Stimulated activated CD8-positive, alpha-beta memory T cell treated with anti-CD3 and anti-CD28 coated beads, Interleukin-12 subunit alpha, Interleukin-12 subunit beta, amount 100 ng/mL, for 1 hour (primary cell): ENCODE data around the gene ELOVL1.
A peak's percentile ranks its signal among the peaks of the same experiment; 100 is the strongest.
"Not testable (repeated sequence)": the region's sequence is repeated elsewhere in the genome, so short reads cannot be mapped to it uniquely, and the experiment has no call there.

Source experiments
- DNase-seq: peaks from one replicate; pipeline ENCODE4 v3.0.0-alpha.2; 2020; ENCODE audit warnings: low read depth

The ELOVL1 gene

DNA sequence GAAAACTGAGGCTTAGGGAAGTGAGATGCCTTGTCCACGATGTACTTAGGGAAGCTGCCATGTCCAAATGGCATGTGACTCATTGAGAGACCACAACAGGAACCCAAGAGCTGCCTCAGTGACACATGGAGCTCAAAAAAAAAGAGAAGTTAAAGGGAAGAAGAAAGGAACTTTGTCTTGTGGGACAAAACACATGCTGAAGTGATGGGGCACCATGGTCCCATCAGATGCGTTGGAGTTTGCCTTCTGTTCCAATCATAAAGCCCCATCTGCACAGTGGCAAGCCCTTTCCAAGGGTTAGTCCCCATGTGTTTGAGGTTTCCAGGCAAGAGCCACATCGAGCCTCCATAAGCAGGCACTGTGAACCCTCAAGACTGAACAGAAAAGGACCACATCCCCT lies 13.8 kb upstream of the ELOVL1 start:
- no peak for DNase-seq

DNA sequence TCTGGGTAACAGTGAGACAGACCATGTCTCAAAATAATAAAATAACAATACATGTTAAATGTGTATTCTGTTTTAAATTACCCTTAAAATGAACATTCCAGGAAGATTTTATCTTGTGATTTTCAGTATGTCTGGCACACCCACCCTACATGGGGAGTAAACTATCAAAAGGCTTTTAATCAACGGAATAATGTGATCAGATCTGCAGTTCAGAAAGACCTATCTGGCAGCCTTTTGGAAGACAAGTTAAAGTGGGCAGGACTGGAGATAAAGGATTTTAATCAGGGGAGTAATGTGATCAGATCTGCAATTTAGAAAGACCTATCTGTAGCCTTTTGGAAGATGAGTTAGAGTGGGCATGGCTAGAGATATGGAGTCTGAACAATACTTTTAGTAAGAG lies 11.7 kb upstream of the ELOVL1 start:
- DNase-seq = no peak

DNA sequence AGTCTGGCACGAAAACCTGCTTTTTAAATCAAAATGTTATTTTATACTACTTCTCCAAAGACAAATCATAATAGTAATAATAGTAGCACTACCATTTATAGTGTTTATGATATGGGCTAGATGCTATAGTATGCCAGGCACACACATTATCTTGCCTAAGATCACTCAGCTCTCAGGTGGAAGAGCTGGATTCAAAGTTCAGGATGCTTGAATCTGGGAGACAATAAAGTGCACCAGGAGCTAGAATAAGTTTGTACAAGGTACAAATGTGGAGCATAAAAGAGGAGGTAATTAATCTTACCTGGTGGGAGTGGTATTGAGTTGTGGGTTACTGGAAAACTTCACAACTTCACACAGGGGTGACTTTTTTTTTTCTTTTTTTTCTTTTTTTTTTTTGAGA lies 10.0 kb upstream of the ELOVL1 start:
- DNase-seq = no peak

DNA sequence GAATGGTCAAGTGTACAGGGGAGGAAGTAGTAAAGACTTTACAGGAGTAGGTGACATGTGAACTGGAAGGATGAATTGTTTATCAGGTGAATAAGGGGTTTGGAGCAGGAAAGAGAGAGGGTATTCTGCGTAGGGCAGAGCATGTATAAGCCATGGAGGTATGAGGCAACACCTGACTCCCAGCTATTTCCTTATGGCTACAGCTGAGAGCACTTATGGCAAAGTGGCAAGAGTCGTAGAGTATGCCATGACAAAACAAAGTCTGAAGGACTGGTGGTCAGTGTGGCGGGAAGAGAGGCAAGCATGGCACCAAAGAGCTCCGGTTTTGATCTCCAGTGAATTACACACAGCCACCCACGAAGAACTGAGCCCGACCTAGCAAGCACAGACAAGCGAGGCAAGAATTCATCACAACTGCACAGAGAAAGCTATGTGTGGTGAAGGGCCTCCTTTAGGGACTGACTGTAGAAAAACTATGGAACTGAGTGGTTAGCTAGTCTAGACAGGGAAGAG lies 9.0 kb upstream of the ELOVL1 start:
- DNase-seq = no peak

DNA sequence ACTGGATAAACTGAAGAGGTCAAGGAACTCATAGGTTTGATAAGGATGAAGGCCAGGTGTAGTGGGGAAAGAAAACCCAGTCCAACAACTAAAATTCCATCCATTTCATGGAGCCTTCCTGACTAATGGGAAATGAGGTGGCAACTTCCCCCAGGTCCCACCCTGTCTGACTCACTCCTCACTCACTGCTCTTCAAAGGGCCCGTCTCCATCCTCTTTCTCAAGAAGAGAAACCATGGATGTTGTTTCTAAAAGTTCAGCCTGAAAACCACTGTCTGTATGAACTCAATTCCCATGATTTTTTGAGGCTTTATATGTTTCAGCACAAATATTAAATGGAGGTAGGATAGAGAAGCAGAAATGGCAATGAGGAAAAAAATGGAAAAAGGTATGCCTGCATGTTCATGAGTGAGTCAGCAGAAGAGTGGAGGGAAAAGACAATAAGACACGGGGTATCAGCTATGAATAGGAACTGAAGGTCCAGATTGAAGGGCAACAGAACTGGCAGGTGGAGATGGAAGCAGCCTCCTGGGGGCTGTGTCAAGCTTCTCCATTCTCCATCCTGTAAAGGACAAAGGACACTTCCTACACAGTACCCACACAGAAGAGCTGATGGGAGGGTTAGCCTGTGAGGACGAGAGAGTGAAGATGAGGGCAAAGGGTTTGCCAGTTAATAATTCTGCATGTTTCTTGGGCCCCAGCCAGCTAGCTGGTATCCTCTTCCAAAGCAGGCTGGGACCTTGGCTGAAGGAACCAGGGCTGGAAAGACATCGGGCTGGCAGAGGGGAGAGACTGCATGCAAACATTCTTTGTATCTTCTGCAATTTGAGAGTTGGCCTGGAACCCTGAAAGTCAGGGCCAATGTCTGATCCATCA lies 5.5 kb upstream of the ELOVL1 start:
- no peak for DNase-seq

DNA sequence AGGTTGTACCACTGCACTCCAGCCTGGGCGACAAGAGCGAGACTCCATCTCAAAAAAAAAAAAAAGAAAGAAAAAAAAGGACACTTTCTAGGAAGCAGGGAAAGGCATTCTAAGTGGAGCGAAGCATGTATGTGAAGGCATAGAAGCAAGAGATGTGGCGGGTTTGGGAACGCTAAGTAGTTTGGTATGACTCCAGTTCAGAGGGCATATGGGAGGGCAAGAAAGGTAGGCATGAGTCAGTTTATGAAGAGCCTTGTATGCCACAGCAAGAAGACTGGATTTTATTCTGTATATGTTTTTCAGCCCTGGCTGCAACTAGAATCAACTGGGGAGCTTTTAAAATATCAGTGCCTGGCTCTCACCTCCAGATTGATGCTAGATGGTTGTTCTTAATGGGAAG lies 4.4 kb upstream of the ELOVL1 start:
- no peak for DNase-seq

DNA sequence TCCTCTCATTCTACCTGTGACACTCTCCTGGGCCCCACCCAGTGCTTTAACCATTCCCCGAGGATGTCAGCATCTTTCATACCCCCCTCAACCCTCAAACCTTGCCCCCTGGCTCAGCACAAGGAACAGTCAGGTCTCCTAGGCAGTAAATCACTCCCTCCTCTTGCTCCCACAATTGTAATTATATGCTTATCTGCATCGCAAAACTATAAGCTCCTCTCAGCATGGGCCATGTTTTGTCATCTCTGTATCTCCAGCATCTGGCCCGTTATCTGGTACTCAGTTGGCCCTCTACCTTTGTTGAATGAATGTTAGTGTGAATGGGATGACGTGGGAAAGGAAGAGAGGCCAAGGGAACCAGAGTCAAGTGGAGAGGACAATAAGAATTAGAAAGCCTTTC lies 2.8 kb upstream of the ELOVL1 start:
- DNase-seq = no peak

DNA sequence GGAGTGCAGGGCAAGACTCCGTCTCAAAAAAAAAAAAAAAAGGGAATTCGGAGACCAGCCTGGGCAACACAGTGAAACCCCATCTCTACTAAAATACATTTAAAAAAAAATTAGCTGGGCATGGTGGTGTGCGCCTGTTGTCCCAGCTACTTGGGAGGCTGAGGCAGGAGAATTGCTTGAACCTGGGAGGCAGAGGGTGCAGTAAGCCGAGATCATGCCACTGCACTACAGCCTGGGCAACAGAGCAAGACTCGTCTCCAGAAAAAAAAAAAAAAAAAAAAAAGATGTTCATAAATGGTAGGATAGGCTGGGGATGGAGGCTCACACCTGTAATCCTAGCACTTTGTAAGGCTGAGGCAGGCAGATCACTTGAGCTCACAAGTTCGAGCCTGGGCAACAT lies 2.0 kb upstream of the ELOVL1 start:
- not testable (repeated sequence) for DNase-seq

DNA sequence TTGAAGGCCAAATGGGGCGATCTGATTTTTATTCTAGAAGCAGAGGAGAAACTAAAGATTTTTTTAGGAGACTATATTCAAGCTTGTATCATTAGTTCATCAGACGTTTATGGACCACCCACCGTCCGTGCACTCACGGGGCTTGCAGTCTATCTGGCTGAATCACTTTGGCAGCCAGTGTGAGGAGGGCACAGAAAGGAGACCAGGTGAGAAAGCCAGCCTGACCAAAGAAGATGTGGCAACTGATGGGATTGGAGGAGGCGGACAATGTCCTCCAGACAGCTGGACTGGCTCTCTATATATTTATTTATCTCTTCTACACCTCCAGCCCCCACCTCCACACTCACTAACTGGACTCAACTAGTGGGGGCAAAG lies 822 bp upstream of the ELOVL1 start:
- DNase-seq = no peak

DNA sequence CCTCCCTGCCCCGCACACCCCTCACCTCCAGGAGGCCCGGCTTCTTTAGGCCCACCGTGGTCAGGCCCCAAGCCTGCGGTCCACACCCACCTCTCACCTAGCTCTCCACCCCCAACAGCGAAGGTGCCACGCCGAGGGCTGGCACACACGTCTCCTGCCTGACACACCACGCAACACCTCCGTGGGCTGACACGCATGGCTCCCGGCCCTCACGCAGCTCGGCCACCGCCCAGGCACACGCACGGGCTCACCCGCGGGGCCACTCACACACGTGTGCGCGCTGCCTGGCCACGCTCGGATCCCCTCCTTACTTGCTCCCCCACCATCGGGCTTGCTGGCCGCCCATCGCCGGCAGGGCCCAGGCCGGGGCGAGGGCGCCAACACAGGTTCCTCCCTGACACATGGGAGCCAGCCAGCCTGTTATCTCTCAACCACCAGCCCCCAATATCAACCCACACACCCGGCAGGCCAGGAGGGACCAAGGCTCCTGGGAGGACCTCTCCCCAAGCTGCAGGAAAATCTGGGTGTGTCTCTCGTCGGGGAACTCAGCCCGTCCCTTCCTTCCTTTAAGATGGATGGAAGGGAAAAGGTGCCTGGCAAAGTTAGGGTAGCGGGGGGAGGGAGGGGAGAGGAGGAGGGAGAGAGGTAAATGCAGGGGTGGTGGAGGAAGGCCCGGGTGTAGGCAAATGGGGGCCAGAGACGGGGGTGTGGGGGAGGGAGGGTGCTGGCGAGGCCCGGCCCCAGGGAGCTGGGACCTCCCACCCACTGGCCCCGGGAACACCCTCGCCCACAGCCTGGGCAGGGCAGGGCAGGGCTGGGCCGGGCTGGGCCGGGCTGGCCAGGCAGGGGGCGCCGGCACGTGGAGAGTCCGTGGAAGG lies 546 bp downstream of the ELOVL1 start:
- DNase-seq = no peak

DNA sequence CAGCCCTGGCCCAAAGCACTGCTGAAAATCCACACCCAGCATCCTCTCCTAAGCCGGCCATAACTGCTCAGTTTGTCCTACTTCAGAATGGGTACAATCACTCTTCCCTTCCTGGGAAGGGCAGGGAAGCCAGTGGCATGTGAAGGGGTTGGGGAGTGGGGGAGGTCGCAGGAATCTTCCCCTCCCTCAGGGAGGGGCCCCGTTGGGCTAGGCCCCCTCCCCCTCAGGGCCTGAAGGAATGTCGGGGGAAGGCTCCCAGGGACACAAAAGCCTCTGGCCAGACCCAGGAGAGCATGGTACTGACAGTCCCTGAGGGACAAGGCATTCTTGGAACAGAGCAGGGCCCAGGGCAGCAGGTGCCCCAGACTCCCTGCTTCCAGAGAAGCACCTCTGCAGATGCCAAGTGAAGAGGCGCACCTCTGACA lies 1.2 kb downstream of the ELOVL1 start:
- DNase-seq = no peak

DNA sequence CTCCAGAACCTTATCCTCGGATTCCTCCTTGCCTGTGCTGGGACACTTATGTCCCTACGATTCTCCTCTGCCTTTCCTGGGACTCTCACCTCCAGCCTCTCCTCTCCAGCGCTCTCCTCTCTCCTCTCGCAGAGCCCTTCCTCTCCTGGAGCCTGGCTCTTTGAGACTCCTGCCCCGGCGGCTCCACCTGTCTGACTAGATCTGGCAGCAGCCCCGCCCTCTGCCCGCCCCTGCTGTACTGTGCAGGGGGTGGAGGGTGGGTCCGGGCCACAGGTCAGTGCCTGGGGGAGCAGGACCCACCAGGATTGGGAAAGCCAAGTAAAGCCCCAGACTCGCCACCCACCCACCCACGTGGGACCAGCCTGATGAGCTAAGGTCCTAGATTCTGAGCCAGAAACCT lies 1.6 kb downstream of the ELOVL1 start:
- no peak for DNase-seq

DNA sequence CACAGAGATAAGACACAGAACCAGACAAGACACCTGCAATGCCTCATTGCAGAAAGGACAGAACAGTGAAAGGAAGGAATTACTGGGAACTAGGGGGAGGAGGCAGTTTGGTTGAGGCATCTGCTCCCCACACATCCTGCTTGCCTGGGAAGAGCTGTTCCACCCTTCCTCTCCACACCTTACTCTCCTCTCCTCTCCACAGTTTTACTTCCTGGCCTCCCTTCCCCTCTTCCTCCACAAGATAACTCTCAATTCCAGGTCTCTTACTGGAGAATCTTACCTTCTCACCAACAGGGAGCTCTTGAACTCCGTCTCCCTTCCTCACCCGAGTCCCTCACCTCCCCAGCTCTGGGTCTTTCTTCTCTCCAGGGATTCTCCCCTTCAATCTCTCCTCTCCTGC lies 2.1 kb downstream of the ELOVL1 start:
- no peak for DNase-seq

DNA sequence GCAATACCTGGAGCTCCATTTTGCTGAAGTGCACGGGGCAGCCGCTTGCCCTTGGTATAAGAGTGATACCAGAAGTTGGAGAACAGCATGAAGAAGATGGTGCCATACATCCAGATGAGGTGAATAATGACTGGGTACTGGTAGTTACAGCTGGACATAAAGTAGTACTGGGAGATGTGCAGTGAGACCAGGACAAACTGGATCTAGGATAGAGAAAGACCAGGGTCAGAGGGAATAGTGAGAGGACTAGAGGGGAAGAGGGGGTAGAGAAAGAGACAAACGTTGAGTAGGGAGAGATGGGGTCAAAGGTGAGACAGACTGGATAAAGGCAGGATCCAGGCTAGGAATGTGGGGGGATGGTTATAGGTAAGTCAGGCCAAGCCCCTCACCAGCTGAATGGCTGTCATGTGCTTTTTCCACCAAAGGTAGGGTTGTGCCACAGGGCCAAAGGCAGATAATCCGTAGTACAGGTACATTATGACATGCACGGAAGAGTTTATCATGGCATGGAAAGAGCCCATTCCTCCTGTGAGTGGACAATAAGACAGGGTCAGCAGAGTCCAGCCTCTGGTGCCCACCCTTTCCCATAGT lies 3.8 kb downstream of the ELOVL1 start:
- DNase-seq = no peak

DNA sequence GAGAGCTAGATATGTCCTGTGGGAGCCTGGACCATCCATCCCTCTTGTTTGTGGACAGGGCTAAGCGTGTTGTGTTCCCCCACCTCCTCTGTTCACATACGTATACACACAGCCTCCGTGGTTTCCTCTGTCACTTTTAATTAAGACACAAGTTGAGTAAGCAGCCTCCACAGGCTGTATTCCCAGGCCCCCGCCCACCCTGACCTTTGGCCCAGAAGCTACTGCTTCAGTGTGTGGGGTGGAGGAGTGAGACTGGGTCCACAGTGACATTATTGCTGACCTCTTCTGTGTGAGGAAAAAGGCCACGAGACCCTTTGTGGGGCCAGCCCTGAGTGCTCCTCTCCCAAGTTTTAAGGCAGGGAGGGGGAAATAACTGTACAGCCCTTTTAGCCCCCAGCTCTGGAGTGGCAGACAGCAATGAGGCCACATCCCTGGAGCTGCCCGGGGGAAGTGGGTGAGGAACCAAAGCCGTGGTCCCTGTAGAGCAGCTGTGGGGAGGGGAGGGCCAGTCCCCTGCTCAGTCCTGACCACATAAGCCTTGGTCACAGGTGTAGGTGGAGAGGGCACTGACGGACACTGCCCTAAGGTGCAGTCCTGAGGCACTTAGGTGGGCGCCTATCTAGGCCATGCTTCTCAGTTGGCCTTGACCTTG lies 4.4 kb downstream of the ELOVL1 start:
- no peak for DNase-seq

DNA sequence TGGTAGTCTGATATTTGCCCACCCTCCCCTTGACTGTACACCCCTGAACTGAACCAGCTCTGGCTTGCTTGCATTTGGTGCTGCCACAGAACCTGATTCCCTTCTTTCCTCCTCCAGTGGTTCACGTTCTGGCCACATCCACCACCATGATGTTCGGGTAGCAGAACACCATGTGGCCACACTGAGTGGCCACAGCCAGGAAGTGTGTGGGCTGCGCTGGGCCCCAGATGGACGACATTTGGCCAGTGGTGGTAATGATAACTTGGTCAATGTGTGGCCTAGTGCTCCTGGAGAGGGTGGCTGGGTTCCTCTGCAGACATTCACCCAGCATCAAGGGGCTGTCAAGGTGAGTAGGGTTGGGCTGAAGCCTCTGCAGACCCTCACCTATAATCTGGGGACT lies 7.2 kb downstream of the ELOVL1 start:
- no peak for DNase-seq

DNA sequence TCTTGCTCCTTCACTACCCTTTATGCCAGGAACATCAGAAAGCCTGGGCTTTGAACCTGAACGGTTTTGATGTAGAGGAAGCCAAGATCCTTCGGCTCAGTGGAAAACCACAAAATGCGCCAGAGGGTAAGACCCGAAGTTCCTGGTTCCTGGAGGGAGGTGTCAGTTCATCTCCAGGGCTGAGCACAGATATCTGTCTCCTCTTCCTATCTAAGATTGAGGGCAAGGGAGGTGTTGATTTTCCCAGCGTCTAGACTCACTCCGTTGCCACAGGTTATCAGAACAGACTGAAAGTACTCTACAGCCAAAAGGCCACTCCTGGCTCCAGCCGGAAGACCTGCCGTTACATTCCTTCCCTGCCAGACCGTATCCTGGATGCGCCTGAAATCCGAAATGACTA lies 8.1 kb downstream of the ELOVL1 start:
- DNase-seq = no peak

DNA sequence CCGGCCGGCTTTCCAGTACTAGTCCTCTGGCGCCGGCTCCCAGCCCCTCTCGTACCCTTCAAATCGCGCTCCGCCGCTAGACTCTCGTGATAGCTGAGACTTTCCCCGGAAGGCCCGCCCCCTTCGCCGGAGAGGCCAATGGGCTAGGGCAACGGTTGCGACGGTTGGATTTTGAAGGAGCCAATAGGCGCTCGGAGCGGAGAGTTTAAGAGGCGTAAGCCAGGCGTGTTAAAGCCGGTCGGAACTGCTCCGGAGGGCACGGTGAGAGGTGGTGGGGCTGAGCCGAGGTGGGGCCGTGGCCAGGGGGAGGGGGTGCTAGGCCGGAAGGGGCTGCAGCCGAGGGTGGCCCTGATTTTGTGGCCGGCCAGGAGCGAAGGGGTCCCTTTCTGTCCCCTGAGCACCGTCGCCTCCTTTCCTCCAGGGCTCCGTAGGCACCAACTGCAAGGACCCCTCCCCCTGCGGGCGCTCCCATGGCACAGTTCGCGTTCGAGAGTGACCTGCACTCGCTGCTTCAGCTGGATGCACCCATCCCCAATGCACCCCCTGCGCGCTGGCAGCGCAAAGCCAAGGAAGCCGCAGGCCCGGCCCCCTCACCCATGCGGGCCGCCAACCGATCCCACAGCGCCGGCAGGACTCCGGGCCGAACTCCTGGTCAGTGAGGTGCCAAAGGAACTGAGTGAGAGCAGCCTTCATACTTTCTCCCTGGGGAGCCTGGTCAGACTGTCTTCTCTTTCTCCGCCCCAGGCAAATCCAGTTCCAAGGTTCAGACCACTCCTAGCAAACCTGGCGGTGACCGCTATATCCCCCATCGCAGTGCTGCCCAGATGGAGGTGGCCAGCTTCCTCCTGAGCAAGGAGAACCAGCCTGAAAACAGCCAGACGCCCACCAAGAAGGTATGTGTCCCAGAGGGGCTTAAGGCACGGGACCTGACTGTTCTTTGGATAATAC lies 8.8 kb downstream of the ELOVL1 start, which contains the start of gene CDC20:
Gene CDC20, plus strand, starts transcription at position 236 of the 948 bp plus-strand sequence. Its CDS starts 235 bp downstream, at position 471.
- peak; percentile 96 for DNase-seq

DNA sequence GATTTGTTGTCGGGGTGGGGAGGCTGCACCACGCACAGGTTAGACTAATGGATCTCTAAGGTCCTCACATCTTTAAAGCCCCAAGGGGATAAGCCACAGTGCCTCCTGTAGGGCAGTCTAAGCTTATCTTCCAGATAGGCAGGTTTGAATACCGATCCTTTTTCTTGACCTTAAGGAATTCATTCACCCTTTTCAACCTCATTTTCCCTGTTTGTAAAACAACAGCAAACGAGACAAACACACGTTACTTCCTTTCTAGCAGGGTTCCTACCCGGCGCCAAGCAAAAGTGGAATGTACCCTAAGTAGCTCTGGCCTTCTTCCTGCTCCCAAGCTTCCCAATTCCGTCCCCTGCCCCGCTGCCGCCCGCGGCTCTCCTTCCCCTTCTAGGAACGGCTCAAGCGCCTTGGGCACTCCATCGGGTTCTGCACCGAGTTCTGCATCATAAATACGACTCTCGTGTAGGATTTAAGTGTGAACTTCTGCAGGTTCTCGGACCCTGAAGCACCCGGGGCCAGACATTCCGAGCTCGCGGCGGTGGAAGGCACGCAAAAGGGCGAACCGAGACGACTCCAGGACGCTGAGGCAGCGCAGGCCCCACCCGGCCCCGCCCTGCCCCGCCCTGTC lies 9.6 kb downstream of the ELOVL1 start:
- DNase-seq = no peak

DNA sequence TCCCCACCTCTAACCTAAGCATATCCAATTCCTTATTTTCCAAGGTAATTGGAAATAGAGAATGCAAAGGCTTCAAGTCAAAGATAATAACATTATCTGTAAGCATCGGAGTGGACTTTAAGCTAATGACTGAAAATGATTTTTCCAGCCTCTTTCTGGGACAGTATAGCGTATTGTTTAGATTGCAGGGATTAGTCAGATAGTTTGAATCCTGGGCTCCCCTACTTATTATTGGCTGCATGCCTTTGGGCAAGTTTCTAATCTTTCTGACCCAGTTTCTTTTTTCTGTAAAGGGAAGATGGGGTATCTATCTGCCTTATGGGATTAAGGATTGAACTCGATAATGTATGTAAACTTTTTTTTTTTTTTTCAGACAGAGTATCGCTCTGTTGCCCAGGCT lies 10.6 kb downstream of the ELOVL1 start:
- no peak for DNase-seq
